HG03159 (cell line): Measurements from ENCODE around the gene MEG3.

ENCODE experiments used
- ATAC-seq: cut with Tn5 transposase; IDR thresholded peaks from one replicate; pipeline ENCODE4 v1.9.1; 2021; ENCODE audit warnings: mild to moderate bottlenecking, moderate library complexity; ENCODE audit not compliant: unreplicated experiment

MEG3 gene

GRCh38 chr14:100844421-100844820, 18.5 kb downstream of the MEG3 start:
- no peak for ATAC-seq

GRCh38 chr14:100844846-100845245, 18.9 kb downstream of the MEG3 start:
- no peak for ATAC-seq

GRCh38 chr14:100845341-100845740, 19.4 kb downstream of the MEG3 start:
- no peak for ATAC-seq

DNA sequence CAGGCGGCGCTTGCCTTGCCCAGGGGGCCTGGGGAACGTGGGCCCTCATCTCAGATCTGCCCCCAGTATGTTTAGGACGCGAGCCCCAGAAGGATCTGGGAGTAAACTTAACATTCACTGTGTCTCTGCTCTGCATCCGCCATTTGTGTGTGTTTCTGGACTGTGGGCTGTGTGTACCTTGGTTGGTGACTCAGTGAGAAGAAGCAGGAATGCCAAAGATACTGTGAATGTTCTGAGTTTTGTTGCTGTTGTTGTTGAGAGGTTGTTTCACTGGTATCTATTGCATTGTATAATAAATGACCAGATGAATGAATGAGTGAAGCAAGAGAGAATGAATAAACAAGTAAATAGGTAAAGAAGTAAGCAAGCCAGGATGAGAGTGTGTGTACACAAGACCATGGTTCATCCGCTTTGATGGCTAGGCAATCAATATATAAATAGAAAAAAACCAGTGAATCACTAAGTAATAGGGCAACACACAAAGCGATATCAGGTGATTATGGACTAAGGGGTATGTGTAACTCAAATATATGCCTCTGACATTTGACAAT, 20.5 kb downstream of the MEG3 start:
- ATAC-seq = no peak

DNA sequence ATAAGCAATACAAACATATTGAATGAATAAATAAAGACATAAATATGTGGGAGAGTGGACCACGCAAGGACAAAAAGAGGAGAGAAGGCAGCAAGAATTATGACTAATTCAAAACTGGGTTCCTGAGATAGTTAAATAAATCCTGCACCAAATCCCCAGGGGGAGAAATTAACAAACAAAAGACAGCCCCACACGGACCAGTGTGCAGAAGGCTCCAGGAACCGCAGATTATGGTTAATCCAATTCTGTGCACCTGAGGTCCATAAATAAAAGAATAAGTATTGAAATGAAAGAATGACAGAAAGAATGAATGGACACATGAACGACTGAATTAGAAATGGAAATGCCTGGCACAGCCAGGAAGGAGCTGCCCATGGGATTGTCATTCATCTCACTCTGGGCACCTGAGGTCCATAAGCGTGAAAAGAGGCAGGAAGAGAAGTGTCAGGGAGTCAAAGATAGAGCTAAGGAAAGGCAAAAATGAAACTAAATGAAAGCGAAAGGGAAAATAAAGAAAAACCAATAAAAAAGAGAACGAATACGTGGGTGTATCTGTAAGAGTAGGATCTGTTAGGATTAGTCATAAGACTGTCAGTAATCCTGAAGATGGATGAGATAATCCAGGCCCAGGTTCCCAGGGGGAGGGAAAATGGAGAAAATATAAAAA, 23.3 kb downstream of the MEG3 start:
- ATAC-seq = no peak

DNA sequence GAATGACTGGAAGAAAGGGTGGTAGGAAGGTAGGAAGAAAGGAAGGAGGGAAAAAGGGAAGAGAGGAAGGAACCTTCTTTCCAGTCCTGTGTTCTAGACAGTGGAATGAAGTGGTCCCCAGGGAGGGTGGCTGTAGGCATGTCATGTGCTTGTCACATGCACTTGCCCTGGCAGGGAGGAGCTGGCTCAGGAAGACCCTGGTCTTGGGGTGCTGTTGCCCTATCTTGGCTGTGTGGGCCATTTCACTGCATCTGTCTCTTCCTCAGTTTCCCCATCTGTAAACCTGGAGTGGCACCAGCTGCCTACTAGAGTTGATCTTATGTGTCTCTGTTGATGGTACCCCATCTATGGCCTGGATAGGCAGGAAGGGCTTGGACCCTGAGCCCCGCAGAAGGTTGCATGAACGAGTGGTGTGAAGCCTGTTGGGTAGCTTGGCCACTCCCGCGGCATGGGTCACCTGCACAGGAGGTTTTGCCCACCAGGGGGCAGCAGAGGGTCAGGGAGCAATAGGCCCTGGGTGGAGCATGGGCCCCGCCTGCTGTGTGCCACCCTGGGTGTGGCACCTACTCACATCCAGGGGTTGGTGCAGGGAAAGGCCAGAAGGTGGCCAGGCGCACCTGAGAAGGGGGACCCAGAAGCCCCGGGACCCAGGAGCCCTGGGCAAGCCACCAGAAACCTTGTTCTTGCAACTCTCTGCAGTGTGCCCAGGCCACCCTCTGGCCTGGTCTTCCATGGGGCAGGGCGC, 25.1 kb downstream of the MEG3 start:
- ATAC-seq = peak; percentile 67

GRCh38 chr14:100851586-100851916, 25.6 kb downstream of the MEG3 start:
- ATAC-seq = no peak

- ATAC-seq = no peak
These were observed 26.2 kb downstream of the MEG3 start for GRCh38 chr14:100851946-100852620.

DNA sequence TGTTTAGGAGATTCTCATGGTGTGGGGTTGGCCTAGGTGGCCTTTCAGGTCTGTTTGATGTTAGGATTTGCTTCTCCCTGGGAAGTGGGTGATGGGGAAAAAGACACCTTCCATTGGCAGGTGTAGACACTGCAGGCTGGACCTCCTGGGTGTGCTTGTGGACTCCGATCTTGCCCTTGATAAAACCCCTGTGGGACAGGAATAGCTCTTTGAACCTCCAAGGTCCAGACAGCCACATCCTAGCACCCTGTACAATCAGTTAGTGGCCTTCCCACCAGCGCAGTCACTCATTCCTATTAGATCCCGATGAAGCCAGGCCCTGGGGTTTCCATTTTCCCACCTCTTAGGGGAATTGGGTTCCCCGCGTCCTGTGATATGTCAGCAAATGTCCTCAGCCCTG, 28.5 kb downstream of the MEG3 start:
- ATAC-seq = no peak

DNA sequence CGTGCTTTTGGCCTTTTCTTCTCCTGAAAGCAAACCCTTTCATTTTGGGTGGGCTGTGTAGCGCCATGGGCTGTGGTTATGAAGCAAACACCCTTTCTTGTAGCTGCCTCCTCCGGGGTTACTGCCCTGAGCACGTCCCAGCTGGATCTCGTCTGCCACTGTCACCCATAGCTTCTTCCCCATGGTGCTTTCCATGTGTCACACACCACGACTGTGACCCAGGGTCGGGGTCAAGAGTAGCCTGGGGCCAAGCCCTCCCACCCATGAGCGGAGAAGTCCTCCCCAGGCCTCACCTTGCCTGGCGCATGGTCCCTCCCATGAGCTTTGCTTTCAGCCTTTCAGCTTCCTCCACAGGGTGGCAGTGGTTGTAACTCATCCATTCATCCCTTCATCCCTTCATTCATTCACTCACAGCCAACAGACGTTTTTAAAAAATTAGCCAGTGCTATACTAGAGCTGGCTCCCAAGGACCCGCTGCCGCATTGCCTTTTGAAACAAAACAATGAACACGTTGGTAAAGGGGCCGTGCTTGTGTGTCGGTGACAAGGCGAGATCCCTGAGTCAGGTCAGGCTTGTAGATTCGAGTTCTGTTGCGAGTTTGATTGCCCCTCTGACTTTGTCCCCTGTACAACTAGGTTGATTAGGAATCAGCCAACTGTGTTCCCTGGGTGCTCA, 29.5 kb downstream of the MEG3 start:
- no peak for ATAC-seq

DNA sequence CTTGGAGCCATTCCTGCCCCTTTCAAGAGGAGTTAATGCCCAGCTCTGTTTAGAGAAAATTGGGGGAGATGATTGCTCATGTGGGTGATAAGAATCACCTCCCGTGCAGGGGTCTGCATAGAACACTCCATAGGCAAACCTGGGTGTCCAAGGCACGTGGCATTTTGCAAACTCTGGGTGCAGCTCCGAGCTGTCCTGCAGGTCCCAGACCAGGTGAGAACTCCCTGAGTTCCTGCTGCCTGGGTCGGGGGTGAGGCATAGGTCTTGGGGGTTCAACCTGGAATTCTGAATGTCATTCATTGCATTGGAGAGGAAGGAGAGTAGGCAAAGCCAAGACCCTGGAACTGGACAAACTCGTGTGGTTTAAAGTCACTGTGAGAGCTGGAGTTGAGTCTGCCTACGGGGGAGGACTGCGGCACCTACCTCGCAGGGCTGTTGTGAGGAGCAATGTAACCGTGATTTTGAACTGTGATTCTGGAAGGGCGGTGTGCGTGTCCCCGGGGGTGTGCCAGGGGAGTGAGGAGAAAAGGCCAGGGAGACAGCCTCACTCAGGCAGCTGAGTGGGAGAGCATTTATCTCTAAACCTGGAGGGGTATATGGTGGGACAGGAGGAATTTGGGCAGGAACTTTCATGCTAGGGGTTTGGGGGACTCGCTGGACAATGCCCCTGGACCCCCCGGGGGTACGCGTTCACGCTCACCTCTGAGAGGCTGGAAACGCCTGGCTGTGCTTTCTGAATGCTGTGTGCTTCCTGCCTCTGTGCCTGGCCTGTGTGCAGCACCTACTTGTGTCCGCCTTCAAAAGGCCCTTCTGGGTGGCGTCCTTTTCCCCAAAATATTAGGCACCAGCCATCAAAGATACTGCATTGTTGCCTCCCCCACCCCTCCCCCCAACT, 30.4 kb downstream of the MEG3 start:
- ATAC-seq = no peak

GRCh38 chr14:100857233-100857922, 31.5 kb downstream of the MEG3 start:
- no peak for ATAC-seq

DNA sequence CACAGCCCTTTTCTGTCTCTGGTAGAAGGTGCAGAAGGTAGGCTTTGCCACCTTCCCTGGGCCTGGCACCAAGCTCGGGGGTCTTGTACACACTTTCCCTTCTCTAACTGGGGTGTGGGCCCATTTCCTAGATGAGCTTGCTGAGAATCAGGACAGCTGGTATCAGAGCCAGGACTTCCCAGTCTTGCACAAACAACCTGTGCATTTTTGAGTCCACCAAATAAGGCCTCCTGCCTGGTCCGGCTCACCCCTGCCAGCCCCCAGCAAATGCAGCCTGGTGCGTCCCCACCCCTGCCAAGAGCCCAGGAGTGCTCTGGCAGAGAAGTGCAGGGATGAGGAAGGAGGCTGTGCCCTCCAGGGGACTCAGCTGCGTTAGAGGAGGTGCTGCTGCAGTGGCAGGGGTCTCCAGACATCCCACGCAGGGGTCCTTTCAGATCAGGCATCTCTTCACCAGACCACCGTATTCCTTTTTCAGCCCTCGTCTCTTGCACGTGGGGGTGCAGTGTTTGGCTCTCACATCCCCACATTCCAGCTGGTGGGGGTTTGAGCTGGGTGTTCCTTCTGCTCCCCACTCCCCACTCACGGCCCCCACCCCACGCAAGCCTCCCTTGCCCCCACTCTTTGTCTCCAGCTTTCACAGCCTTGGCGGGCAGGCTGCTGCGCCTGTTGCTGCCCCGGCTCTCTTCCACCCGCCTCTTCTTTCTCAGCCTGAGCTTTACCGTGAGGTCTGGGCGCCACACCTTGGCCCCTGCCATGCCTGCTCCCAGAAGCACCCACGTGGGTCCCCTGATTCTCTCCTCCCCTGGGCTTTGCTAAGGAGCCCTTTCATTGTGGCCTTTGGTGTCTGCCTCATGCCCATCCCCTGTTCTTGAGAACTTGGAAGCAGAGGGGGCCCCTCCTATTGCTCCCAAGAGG, 32.3 kb downstream of the MEG3 start:
- ATAC-seq = no peak

DNA sequence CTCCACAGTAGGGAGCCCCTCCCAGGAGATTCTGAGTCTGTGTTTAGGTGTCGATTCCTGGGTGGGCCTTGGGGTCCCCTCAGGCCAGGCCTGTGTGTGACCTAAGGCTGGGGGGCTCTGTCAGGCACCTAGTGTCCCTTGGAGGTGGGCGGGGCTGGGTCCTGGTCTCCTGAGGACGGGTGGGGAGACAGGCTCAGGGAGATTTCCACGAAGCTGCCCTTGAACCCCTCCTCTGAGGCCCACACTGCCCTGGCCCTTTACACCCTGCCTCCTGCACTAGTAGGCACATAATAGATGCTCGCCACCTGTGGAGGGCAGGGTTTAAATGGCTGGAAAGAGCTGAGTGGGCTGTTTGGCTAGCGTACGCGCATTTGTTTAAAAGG, 32.9 kb downstream of the MEG3 start:
- ATAC-seq = no peak

DNA sequence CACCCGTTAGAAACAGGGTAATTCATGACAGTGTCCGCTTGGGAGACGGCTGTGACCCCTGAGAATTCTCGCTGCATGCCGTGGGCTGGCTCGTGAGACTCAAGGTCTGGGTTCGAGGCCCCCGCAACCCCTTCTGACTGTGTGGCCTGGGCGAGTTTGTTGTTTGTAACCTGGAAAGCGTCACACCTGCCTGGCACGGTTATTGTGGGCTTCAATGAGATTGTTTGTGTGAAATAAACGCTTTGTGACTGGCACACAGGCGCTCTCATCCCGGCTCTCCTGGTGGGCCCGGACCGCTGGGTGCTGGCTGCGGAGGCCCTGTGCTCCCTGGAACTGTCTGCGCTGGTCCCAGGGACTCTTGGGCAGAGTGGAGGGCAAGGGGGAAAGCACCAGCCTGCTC, 33.9 kb downstream of the MEG3 start:
- no peak for ATAC-seq

DNA sequence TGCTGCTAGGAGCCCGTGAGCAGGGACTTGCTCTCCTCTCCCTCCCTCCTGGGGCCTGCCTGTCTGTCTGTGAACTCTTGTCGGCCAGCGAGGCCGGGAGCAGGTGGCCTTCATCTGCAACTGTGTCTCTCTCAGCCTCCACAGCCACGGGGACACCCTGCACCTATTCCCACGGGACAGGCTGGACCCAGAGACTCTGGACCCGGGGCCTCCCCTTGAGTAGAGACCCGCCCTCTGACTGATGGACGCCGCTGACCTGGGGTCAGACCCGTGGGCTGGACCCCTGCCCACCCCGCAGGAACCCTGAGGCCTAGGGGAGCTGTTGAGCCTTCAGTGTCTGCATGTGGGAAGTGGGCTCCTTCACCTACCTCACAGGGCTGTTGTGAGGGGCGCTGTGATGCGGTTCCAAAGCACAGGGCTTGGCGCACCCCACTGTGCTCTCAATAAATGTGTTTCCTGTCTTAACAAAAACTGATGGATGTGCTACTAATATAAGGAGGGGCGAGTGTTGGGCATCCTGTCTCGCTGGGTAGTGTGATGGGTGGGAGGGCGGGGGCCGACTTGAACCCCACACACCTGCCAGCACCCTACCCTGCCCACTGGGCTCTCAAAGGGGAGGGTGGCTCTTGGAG, 34.8 kb downstream of the MEG3 start:
- ATAC-seq = no peak

GRCh38 chr14:100861188-100861936, 35.4 kb downstream of the MEG3 start:
- no peak for ATAC-seq

DNA sequence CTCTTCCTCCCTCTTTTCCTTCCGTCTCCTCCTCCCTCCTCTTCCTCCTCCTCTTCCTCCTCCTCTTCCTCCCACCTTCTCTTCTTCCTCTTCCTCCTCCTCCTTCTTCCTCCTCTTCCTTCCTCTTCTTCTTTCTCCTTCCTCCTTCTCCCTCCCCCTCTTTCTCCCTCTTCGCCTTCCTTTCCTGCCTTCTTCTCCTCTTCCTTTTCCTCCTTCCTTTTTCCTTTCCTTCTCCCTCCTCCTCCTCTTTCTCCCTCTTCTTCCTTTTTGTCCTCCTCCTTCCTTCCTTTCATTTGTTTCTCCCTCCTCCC, 36.0 kb downstream of the MEG3 start:
- no peak for ATAC-seq
